Caco-2 (cell line): ENCODE measurements around the gene PCDH11X. TPM values are rescaled to one million over a fixed set of nuclear protein-coding genes. Genes with fewer than 3 reads are reported as not detected.
"Not testable (repeated sequence)": the region's sequence is repeated elsewhere in the genome, so short reads cannot be mapped to it uniquely, and the experiment has no call there.

Source experiments
- BruUV-seq: library from RNA; stranded (reverse); fragments of 400-500 nt; replicated peaks from 2 replicates; lab custom pipeline; 2021; lab: Mats Ljungman, UMichigan
- CTCF ChIA-PET: fragments of 300-600 bp; sonication (Branson Sonifier 250); formaldehyde crosslinking; loops from one replicate; lab custom pipeline; 2022; ENCODE audit warnings: antibody characterized with exemption; lab: Charles Lee
- POLR2A ChIA-PET: fragments of 300-600 bp; sonication (Branson Sonifier 250); formaldehyde crosslinking; loops from one replicate; lab custom pipeline; 2022; ENCODE audit warnings: antibody characterized with exemption; lab: Charles Lee
- DNase-seq, 2 experiments: peaks; one replicate each; pipeline versions ENCODE4 v3.0.0 to v3.0.0-alpha.2; 2020 to 2022
- H3K27me3 ChIP-seq: replicated peaks from 2 replicates; pipeline ENCODE4 v1.6.0; 2011; ENCODE audit warnings: low read length; ENCODE audit not compliant: control insufficient read depth, insufficient read depth
- H3K36me3 ChIP-seq: 2 replicates; pipeline ENCODE4 v1.5.1; 2011; ENCODE audit warnings: low read length; ENCODE audit not compliant: control insufficient read depth, insufficient read depth
- H3K4me1 ChIP-seq: fragments of 250-450 bp; sonication (Bioruptor Pico); 2 replicates; pipeline ENCODE4 v1.5.1; 2020; ENCODE audit warnings: mild to moderate bottlenecking
- H3K4me3 ChIP-seq: 2 replicates; pipeline ENCODE4 v1.5.1; 2011; ENCODE audit warnings: low read depth, mild to moderate bottlenecking, control low read depth, low read length
- H3K9me3 ChIP-seq: fragments of 250-450 bp; sonication (Bioruptor Pico); 2 replicates; pipeline ENCODE4 v1.5.1; 2020; ENCODE audit warnings: mild to moderate bottlenecking, moderate library complexity
- H3K27ac Mint-ChIP-seq: one replicate; pipeline ENCODE4 v1.8.0; 2022; ENCODE audit warnings: mixed read lengths; ENCODE audit not compliant: unreplicated experiment
- H3K27me3 Mint-ChIP-seq: one replicate; pipeline ENCODE4 v1.8.0; 2022; ENCODE audit warnings: mixed read lengths; ENCODE audit not compliant: insufficient read depth, unreplicated experiment
- H3K36me3 Mint-ChIP-seq: one replicate; pipeline ENCODE4 v1.8.0; 2022; ENCODE audit warnings: mild to moderate bottlenecking, mixed read lengths; ENCODE audit not compliant: insufficient read depth, unreplicated experiment
- H3K4me1 Mint-ChIP-seq: one replicate; pipeline ENCODE4 v1.8.0; 2022; ENCODE audit warnings: low read depth, mixed read lengths; ENCODE audit not compliant: unreplicated experiment
- H3K4me3 Mint-ChIP-seq: one replicate; pipeline ENCODE4 v1.8.0; 2022; ENCODE audit warnings: mild to moderate bottlenecking, moderate library complexity, mixed read lengths; ENCODE audit not compliant: unreplicated experiment
- H3K9me3 Mint-ChIP-seq: one replicate; pipeline ENCODE4 v1.8.0; 2022; ENCODE audit warnings: mixed read lengths; ENCODE audit not compliant: unreplicated experiment
- intact Hi-C: fragments of 100-400 bp; cut with micrococcal nuclease; formaldehyde crosslinking; loops from one replicate; pipeline ENCODE4 v1.10.0; 2022; ENCODE audit not compliant: unreplicated experiment
- total RNA-seq: library from RNA; stranded (reverse); gene quantifications from 2 replicates; pipeline ENCODE4 v1.2.3, GENCODE V29; 2022

The PCDH11X gene
- total RNA-seq, 1 experiment from 2014 or later: not detected

DNA sequence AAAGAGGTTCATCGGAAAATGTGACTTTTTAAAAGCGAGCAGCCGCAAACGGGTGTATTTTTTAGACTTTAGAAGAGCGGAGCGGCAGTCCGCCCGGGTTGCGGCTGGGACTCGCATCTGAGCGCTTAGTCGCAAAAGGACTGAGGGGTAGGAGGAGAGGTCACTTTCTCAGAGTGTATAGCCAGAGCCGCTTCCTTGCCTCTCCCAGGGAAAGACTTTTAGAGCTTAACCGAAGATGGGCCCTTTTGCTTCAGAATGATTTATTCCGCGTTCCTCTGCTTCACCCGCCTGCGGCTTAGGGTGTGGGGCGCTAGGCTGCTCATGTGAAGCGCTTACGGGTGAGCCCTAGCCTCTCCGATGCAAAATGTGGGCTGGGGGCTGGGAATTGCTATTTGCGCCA, 1.5 kb downstream of the PCDH11X start:
- intact Hi-C loops, CTCF ChIA-PET, H3K4me3 Mint-ChIP-seq, H3K4me1 Mint-ChIP-seq, H3K27me3 ChIP-seq, H3K27ac Mint-ChIP-seq, H3K4me1 ChIP-seq, H3K27me3 Mint-ChIP-seq, H3K9me3 Mint-ChIP-seq, H3K36me3 ChIP-seq, POLR2A ChIA-PET, DNase-seq, BruUV-seq, H3K36me3 Mint-ChIP-seq, H3K9me3 ChIP-seq, H3K4me3 ChIP-seq: not testable (repeated sequence)

DNA sequence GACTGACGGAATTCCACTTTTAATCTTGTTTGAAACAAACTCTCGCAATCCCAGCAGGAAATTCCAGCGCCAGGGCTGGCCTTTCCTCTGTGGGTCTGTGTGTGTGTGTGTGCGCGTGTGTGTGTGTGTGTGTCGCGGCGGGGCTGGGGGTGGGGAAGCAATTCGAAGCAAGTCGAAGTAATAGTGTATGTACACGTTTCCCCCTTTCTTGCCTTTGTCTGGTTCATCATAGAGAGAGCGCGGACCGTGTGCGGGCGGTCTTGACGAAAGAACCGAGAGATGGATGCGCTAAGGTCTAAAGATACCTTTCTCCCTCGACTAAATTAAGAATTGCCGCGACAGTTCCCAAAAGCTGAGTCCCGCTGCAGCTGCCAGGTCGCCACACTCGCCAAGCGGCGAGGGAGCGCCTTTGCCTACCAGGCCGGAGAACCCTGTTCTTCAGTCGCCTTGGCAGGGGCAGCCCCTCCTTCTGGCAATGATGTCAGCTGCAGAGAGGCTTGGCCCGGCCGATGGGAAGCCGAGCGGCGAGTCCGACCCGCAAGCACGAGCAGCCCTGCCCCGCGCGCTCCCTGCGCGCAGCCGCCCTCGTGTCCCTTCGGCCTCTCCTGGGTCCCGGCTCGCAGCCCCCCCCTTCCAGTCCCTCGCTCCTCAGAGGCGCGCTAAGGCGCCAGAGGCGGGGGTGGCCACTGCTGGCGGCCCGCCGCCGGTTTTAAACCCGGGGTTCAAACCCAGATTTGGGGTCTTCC, 2.6 kb downstream of the PCDH11X start:
- H3K36me3 Mint-ChIP-seq, H3K4me3 ChIP-seq, H3K27me3 Mint-ChIP-seq, intact Hi-C loops, DNase-seq, CTCF ChIA-PET, H3K9me3 ChIP-seq, H3K4me1 Mint-ChIP-seq, H3K9me3 Mint-ChIP-seq, POLR2A ChIA-PET, BruUV-seq, H3K27ac Mint-ChIP-seq, H3K27me3 ChIP-seq, H3K4me1 ChIP-seq, H3K4me3 Mint-ChIP-seq, H3K36me3 ChIP-seq: not testable (repeated sequence)

DNA sequence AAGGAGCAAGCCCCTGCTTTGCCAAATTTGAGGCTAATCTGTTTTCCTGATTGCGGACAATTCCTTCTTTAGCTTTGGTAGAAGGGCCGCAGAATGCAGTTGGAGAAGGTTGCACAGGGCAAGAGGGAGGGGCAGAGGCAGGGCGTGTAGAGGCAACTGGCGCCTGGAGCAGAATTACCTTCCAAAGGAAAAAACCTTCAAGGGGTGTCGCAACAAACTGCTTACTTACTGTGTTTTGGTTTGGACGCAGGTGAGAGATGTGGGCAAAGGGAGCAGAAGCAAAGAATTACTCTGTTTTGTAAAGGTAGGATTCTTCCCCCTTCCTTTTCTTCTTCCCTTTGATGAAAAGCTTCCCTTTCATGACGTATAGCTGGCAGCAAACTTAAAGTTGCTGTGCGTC, 3.6 kb downstream of the PCDH11X start:
- CTCF ChIA-PET, BruUV-seq, H3K4me3 Mint-ChIP-seq, H3K9me3 Mint-ChIP-seq, DNase-seq, H3K27me3 Mint-ChIP-seq, H3K4me1 ChIP-seq, H3K4me3 ChIP-seq, H3K4me1 Mint-ChIP-seq, POLR2A ChIA-PET, intact Hi-C loops, H3K36me3 Mint-ChIP-seq, H3K9me3 ChIP-seq, H3K36me3 ChIP-seq, H3K27ac Mint-ChIP-seq, H3K27me3 ChIP-seq: not testable (repeated sequence)

DNA sequence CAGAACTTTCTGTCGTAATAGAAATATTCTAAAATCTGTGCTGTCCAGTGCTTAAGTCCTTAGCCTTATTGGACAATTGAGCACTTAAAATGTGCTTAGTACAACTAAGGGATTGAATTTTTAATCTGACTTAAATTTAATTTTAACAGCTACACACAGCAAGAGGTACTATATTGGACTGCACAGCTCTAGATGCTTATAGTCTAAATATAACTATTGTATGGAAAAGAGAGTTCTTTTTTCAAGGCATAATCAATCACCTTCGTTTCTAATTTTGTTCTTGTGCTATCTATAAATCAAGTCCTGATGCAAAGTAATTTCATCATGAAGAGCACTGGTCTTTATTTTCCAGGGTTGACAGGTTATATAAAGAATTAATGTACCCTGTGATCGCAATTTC, 38.4 kb downstream of the PCDH11X start:
- H3K4me3 Mint-ChIP-seq, H3K4me1 Mint-ChIP-seq, intact Hi-C loops, H3K4me3 ChIP-seq, H3K36me3 Mint-ChIP-seq, H3K27ac Mint-ChIP-seq, BruUV-seq, H3K9me3 ChIP-seq, H3K36me3 ChIP-seq, H3K27me3 Mint-ChIP-seq, H3K9me3 Mint-ChIP-seq, H3K4me1 ChIP-seq, CTCF ChIA-PET, POLR2A ChIA-PET, DNase-seq, H3K27me3 ChIP-seq: not testable (repeated sequence)

DNA sequence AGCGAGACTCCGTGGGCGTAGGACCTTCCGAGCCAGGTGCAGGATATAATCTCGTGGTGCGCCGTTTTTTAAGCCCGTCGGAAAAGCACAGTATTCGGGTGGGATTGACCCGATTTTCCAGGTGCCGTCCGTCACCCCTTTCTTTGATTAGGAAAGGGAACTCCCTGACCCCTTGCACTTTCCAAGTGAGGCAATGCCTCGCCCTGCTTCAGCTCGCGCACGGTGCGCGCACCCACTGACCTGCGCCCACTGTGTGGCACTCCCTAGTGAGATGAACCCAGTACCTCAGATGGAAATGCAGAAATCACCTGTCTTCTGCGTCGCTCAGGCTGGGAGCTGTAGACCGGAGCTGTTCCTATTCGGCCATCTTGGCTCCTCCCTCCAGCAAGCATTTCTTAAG, 46.1 kb downstream of the PCDH11X start:
- BruUV-seq, CTCF ChIA-PET, H3K36me3 Mint-ChIP-seq: not testable (repeated sequence)

More for the DNA sequence above, 46.1 kb downstream of the PCDH11X start:
- H3K27me3 ChIP-seq, H3K9me3 Mint-ChIP-seq, H3K27ac Mint-ChIP-seq, H3K27me3 Mint-ChIP-seq, H3K4me3 ChIP-seq, H3K4me3 Mint-ChIP-seq, intact Hi-C loops, DNase-seq, H3K4me1 Mint-ChIP-seq, POLR2A ChIA-PET, H3K36me3 ChIP-seq, H3K4me1 ChIP-seq, H3K9me3 ChIP-seq: not testable (repeated sequence)
